Brain microvascular endothelial cell (primary cell): ENCODE measurements around the gene CDH4.

Experiments used
- DNase-seq: peaks from one replicate; pipeline ENCODE4 v3.0.0-alpha.2; 2020
- H3K27ac ChIP-seq: fragments of 250-450 bp; sonication (Bioruptor Pico); 2 replicates; pipeline ENCODE4 v1.5.1; 2020; ENCODE audit warnings: mild to moderate bottlenecking, moderate library complexity
- H3K27me3 ChIP-seq: fragments of 250-450 bp; sonication (Bioruptor Pico); replicated peaks from 2 replicates; pipeline ENCODE4 v1.5.1; 2020; ENCODE audit warnings: mild to moderate bottlenecking
- H3K36me3 ChIP-seq: fragments of 250-450 bp; sonication (Bioruptor Pico); replicated peaks from 2 replicates; pipeline ENCODE4 v1.5.1; 2020; ENCODE audit warnings: mild to moderate bottlenecking
- H3K4me3 ChIP-seq: 2 replicates; pipeline ENCODE4 v1.5.1; 2011; ENCODE audit warnings: low read depth, mild to moderate bottlenecking, control low read depth, low read length, moderate library complexity
- in situ Hi-C: cut with HindIII; loops from 2 replicates; pipeline ENCODE4 v1.10.0; 2017; ENCODE audit warnings: low sequenced_read_pairs, low pct_ligation_motif_present
- TF ChIP-seq, protein P1 (sequence below): IDR thresholded peaks from 2 replicates; pipeline ENCODE4 v1.5.1; 2011; ENCODE audit warnings: low read depth, mild to moderate bottlenecking, moderate library complexity, low read length, control low read depth, inconsistent platforms; ENCODE audit errors: missing control alignments

Gene CDH4

DNA sequence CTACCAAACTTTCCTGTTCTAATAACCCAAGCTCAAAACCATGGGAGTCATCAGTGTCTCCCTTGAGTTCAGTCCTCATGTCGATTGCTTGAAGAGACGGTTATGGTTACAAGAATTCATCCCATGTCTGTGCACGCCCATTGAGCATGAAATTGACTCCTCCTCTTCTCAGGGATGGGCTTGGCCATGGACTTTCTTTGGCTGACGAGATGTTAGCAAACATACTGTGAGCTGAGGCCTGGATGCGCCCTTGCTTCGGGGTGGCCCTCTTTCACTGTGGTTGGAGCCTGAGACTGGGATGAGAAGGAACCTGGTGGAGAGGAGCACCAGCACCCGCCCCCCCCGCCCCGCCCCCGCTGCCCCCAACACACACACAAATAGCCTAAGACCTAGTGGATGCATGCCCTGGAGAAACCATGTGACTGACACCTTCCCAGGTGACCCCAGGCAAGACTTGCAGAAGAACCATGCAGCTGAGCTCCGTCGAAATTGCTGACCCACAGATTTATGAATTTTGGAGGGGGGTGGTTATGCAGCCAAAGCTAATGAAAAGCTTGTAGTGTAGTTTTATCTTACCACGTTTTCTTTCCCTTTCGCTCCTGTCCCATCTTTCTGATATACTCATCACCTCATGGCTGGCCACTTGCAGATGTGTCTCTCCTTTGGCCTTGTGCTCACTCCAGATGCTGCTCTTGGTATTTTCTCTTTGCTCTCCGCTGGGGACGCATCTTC, 231.4 kb downstream of the CDH4 start:
- in situ Hi-C loops: no loop called here
- Histone ChIP-seq H3K36me3 (no peaks in the 10 kb centered on the region), H3K4me3 (no peak overlapping the region), H3K27ac (no peak overlapping the region), H3K27me3 (no peaks in the 10 kb centered on the region)
- DNase-seq: no peak
- TF ChIP-seq, protein P1, sequence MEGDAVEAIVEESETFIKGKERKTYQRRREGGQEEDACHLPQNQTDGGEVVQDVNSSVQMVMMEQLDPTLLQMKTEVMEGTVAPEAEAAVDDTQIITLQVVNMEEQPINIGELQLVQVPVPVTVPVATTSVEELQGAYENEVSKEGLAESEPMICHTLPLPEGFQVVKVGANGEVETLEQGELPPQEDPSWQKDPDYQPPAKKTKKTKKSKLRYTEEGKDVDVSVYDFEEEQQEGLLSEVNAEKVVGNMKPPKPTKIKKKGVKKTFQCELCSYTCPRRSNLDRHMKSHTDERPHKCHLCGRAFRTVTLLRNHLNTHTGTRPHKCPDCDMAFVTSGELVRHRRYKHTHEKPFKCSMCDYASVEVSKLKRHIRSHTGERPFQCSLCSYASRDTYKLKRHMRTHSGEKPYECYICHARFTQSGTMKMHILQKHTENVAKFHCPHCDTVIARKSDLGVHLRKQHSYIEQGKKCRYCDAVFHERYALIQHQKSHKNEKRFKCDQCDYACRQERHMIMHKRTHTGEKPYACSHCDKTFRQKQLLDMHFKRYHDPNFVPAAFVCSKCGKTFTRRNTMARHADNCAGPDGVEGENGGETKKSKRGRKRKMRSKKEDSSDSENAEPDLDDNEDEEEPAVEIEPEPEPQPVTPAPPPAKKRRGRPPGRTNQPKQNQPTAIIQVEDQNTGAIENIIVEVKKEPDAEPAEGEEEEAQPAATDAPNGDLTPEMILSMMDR: no peak

DNA sequence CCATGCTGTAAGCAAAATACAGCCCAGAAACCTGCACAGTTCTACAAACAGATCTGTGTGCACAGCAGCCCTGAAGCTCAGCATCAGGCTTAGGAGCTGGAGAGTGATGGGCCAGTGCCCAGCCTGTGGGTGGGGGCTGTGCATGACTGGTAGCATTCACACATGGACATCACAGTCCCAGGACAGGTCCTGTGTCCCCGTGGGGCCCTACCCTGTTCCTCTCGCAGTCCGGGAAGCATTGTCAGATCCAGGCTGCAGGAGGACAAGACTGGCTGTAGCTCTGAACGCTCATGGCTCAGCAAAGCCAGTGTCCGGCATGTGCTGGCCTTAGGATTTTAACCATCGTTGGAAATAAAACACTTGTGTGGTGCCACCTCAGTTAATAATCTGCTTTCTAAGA, 234.1 kb downstream of the CDH4 start:
- H3K27ac ChIP-seq: no peak overlapping the region
- in situ Hi-C loops: no loop called here
- TF ChIP-seq, protein P1: no peak
- no peak overlapping the region for H3K4me3 ChIP-seq
- H3K36me3 ChIP-seq: no peaks in the 10 kb centered on the region
- H3K27me3 ChIP-seq: no peaks in the 10 kb centered on the region
- no peak for DNase-seq

- in situ Hi-C loops: no loop called here
- Histone ChIP-seq H3K27me3 (no peaks in the 10 kb centered on the region), H3K36me3 (no peaks in the 10 kb centered on the region), H3K4me3 (no peak overlapping the region), H3K27ac (no peak overlapping the region)
- TF ChIP-seq, protein P1: no peak
- DNase-seq: no peak
Observed at GRCh38 chr20:61487346-61487996, 235.4 kb downstream of the CDH4 start.

- TF ChIP-seq, protein P1: no peak
- DNase-seq: no peak
- no peak overlapping the region for H3K4me3 ChIP-seq
- in situ Hi-C loops: no loop called here
- no peaks in the 10 kb centered on the region for H3K27me3 ChIP-seq
- no peaks in the 10 kb centered on the region for H3K36me3 ChIP-seq
- no peak overlapping the region for H3K27ac ChIP-seq
Observed at GRCh38 chr20:61487997-61488371, 235.9 kb downstream of the CDH4 start.

DNA sequence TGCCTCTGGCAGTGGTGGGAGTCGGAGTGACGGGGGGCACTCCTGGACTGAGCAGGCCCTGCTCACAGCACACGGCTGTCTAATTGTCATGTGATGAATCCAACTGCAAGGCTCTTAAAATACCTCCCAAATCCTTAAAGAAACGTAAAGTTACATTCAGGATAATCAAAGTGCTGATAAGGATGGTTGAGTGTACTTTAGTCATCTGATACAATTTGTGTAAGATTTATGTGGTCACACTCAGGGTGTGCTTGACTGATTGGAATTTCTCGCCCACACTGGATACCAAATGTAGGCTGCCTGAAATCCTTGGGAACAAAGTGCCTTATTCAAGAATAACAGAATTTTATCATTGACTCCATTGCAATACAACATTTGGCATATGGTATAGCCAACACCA, 238.7 kb downstream of the CDH4 start:
- DNase-seq: no peak
- H3K36me3 ChIP-seq: no peaks in the 10 kb centered on the region
- TF ChIP-seq, protein P1: no peak
- no peak overlapping the region for H3K4me3 ChIP-seq
- no peak overlapping the region for H3K27ac ChIP-seq
- in situ Hi-C loops: no loop called here
- H3K27me3 ChIP-seq: no peaks in the 10 kb centered on the region
